HG02588 (cell line): Measurements from ENCODE around the gene GNAT1.
"Not testable (repeated sequence)": the region's sequence is repeated elsewhere in the genome, so short reads cannot be mapped to it uniquely, and the experiment has no call there.

Experiments used
- ATAC-seq: cut with Tn5 transposase; IDR thresholded peaks from one replicate; pipeline ENCODE4 v1.9.1; 2021; ENCODE audit warnings: mild to moderate bottlenecking, moderate library complexity; ENCODE audit not compliant: unreplicated experiment

GNAT1 gene

DNA sequence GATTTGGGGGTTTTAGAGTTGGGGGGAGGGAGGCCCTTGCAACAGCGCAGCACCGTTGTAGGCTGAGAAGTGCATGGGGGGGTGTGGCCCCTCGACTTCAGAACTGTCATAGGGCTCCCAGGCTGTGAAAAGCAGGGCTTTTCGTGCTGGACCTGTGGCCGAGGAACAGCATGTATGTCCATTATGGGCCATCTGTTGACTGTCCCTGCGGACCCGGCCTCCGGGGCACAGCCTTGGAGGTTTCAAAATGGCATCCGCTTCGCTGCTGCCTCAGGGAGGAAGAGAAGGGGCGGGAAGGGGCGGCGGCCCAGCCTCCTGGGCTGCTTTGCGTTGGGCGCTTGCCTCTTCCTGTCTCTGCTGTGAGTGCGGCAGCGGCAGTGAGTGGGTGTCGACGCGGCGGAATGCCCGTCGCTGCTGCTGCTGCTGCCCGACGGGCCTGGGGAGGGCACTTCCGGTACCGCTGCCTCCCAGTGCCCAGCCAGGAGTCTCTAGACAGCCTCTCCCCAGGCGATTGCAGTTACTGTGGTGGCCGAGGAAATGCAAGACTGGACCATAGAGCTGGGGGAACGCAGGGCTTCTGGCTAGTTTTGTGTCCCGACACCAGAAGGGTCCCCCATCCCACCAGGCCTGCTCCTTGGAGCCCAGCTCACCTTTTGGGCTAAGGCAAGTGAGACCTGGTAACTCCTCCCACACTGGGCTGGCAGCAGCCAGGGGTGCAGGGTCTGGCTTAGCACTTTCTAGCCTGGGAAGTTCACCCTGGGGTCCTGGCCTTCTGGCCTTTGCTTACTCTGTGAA lies 46.5 kb downstream of the GNAT1 start:
- ATAC-seq = peak; percentile 33

- no peak for ATAC-seq
Measured at GRCh38 chr3:50238549-50239026, 47.2 kb downstream of the GNAT1 start.

- no peak for ATAC-seq
Measured at GRCh38 chr3:50239649-50240048, 48.2 kb downstream of the GNAT1 start.

DNA sequence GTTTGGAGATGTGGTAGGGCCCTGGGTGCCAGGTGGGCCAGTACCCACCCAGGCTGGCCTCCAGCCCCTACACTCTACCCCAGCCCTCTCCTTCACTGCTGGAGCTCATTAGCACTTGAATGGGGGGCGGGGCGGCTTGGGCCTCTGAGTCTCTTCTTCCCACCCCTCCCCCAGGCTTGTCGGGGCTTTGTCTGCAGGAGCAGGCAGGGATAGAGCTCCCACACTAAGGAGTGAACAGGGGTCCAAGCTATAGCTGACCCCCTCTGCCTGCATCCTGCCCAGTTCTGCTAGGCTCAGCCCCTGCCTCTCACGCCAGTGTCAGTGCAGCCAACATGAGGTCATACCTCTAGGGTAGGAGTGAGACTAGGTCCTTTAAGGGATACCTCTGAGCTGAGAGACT lies 49.8 kb downstream of the GNAT1 start:
- ATAC-seq = no peak

DNA sequence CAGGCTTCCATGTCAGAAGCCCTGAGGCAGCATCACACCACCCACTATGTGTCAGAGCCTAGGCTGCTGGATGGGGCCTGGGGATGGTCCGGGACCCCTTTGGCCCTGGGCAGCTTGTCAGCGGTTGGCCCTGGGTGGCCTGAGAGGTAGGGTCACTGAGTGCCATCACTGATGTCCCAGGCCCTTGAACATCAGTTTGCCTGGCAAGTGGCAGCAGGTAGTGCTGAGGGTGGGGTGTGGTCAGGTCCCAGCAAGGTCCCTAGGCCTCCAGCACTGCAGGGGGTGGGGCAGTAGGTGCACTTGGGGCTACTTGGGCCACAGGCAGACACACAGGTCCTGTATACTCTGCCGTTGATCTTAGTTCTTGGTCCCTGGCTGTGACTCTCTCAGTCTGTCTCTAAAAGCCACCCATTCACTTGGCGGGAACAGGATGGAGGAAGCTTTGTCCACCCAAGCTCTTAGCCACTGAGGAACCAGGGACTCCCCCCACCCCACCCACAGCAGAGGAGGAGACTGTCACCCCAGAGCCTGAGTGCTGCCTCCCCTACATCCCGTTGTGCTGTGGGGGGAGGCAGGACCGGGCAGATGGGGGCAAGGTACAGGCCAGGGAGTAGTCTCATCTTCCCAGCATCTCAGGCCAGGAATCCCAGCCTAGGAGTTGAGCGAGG lies 50.4 kb downstream of the GNAT1 start:
- no peak for ATAC-seq

DNA sequence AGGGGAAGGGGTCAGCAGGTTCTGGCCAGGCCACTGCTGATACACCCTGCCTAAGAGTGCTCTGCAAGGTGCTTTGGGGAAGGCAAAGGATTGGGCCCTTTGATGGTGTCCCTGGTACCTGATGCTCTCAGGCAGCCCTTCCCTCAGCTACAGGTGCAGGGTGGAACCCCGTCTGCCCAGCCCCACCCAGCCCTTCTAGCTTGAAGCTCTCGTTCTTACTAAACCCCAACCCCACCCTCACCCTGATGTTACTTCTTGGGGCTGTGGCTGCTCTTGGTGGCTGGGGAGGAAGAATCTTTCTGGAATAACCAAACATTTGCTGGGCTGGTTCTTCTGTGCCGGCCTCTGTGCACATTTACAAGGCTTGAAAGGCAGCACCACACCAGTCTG lies 51.0 kb downstream of the GNAT1 start:
- ATAC-seq = no peak

- no peak for ATAC-seq
Measured at GRCh38 chr3:50242851-50243542, 51.6 kb downstream of the GNAT1 start.

DNA sequence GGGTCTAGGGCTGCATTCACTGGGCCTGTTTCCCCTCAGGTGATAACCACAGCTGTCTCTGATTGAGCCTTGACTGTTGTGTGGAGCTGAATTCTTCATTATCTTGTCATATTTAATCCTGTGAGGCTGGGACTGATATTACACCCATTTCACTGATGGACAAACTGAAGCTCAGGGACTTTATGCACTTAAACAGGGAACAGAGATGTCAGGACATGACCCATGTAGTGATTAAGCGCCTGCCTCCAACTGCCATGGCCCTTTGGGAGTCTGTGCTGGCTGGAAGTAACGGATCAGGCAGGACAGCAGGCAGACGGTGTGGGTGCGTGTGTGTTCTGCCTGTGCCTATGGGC lies 52.1 kb downstream of the GNAT1 start:
- no peak for ATAC-seq

- not testable (repeated sequence) for ATAC-seq
Measured at GRCh38 chr3:50244813-50245212, 53.4 kb downstream of the GNAT1 start.

DNA sequence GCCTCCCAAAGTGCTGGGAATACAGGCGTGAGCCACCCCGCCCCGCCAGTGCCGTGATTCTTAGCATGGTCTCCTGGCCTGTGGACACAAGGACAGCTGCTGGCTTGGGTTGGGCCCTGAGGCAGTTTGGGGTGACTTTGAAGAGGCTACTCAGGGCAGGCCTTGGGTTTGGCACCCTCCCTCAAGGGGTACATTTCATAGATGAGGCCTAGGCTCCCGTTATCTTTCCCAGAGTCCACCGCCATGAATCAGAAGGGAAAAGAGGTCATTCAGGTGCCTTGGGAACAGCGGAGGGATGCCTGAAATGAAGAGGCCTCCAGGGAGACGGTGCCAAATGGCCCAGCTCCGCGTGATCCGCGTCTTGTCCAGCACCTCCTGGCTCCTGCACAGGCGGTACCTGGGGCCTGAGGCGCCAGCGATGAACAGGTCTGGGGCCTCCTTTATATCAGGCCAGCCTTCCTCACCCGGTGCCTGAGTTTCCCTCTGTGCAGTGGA lies 53.9 kb downstream of the GNAT1 start:
- no peak for ATAC-seq

DNA sequence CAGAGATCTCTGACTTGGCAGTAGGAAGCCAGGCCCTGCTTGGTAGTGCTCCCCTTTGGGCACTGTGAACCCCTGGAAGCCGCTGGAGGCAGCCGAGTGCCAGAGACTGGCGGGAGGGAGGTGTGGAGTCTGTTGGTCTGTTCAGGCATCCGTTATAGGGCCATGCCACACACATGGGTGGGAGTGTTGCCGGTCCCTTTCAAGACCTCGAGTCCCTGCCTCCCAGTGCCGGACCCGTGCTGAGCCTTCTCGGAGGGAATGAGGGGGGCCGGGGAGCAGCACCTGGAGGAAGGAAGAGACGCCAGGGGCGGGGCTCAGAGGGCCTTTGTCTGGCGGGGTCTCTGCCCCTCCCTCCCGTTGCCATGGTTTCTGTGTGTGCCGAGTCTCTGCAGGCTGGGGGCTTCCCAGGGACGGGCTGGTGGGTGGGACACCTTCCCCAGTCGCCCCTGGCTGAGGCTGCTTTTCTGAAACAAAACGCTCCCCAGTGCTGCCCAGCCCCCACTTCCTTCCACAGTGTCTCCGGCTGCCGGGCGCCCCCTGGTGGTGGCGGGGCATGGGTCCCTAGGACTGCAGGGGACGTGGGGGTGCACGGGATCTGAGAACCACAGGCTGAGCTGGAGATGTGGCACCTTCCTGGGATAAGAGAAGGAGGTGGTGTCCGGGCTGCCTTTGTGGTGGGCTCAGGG lies 54.6 kb downstream of the GNAT1 start:
- peak; percentile 56 for ATAC-seq

GRCh38 chr3:50246517-50246954 lies 55.1 kb downstream of the GNAT1 start:
- ATAC-seq = peak; percentile 35
